Spleen (tissue), 11 donors: ENCODE data around the gene GNL2. TPM values are rescaled to one million over a fixed set of nuclear protein-coding genes. Genes with fewer than 3 reads are reported as not detected.

Source experiments
- DNase-seq: peaks from one replicate; pipeline ENCODE4 v3.0.0-alpha.2; 2020
- H3K27ac ChIP-seq, 8 donors: fragments of 200-600 bp; sonication (generic) in 7 of 8; 1 replicate in 4 of 8; 2 replicates in 4 of 8; pipeline versions ENCODE4 v1.5.0 to v1.8.0; 2016 to 2021; ENCODE audit warnings: inconsistent platforms in 4 of 8, mild to moderate bottlenecking in 4 of 8, moderate library complexity in 1 of 8
- H3K27me3 ChIP-seq, 7 donors: fragments of 200-600 bp; sonication (generic) in 6 of 7; replicated peaks in 1 of 7; 1 replicate in 4 of 7; 2 replicates in 3 of 7; pipeline versions ENCODE4 v1.5.0 to v1.8.0; 2016 to 2021; ENCODE audit warnings: inconsistent platforms in 3 of 7, mild to moderate bottlenecking in 1 of 7
- H3K36me3 ChIP-seq, 6 donors: fragments of 200-600 bp; sonication (generic) in 5 of 6; 1 replicate in 4 of 6; 2 replicates in 2 of 6; pipeline versions ENCODE4 v1.5.0 to v1.8.0; 2016 to 2021; ENCODE audit warnings: inconsistent platforms in 2 of 6
- H3K4me1 ChIP-seq, 6 donors: fragments of 200-600 bp; sonication (generic) in 5 of 6; 1 replicate in 3 of 6; 2 replicates in 3 of 6; pipeline versions ENCODE4 v1.5.0 to v1.8.0; 2016 to 2021; ENCODE audit warnings: inconsistent platforms in 3 of 6
- H3K4me3 ChIP-seq, 8 donors: fragments of 200-600 bp; sonication (generic) in 7 of 8; 1 replicate in 4 of 8; 2 replicates in 4 of 8; pipeline versions ENCODE4 v1.5.0 to v1.8.0; 2016 to 2021; ENCODE audit warnings: inconsistent platforms in 4 of 8, mild to moderate bottlenecking in 4 of 8, moderate library complexity in 2 of 8
- H3K9me3 ChIP-seq, 8 donors: fragments of 200-600 bp; sonication (generic) in 7 of 8; 1 replicate in 4 of 8; 2 replicates in 4 of 8; pipeline versions ENCODE4 v1.5.0 to v1.8.0; 2016 to 2021; ENCODE audit warnings: inconsistent platforms in 4 of 8
- POLR2A ChIP-seq, 3 donors: fragments of 450-650 bp; IDR thresholded peaks; one replicate each; pipeline ENCODE4 v1.5.1; 2017; ENCODE audit warnings: antibody characterized with exemption in 3 of 3, mild to moderate bottlenecking in 1 of 3
- POLR2AphosphoS5 ChIP-seq, 3 donors: sonication (generic); formaldehyde crosslinking; IDR thresholded peaks; one replicate each; pipeline ENCODE4 v1.5.1; 2017; ENCODE audit warnings: antibody characterized with exemption in 3 of 3
- WGBS, 5 donors: extraction: QIAGEN DNeasy Blood & Tissue Kit in 3 of 5; methylation state at CpG; one replicate each; pipeline versions ENCODE4 v1.1.5 to v1.1.7; 2013 to 2018; 5-methylcytosine and 5-hydroxymethylcytosine counted together
- intact Hi-C: fragments of 100-400 bp; cut with DNase I; formaldehyde crosslinking; loops from one replicate; pipeline ENCODE4 v1.15.0; 2023; ENCODE audit warnings: low total_unique reads
- polyA plus RNA-seq, 3 donors: library from polyadenylated mRNA; stranded (reverse); fragments of 200-250 nt; gene quantifications; one replicate each; pipeline ENCODE4 v1.2.1, GENCODE V29; 2013
- total RNA-seq, 7 donors: library from RNA; depleted of rRNA in 3 of 7; stranded (reverse); fragments of >200 nt in 3 of 7; fragmentation: NEBNext Ultra II Directional in 4 of 7; extraction: Animal tissue kit (Norgen Biotek cat#: 25700) in 4 of 7; gene quantifications; one replicate each; pipeline versions ENCODE4 v1.1.0 to v1.2.1, GENCODE V29; 2016 to 2021
- TF ChIP-seq, protein P1 (sequence below), 11 experiments: fragments of 200-600 bp in 7 of 11; fragments of 450-650 bp in 4 of 11; sonication (generic) in 4 of 11; IDR thresholded peaks in 8 of 11; conservative IDR thresholded peaks in 3 of 11; 1 replicate in 7 of 11; 2 replicates in 4 of 11; pipeline versions ENCODE4 v1.4.0 to v1.8.0; 2016 to 2021; ENCODE audit warnings: antibody characterized with exemption in 11 of 11, inconsistent platforms in 4 of 11, mild to moderate bottlenecking in 1 of 11
- donor health status: healthy with polysubstance abuse.
- donor health status: DM: no; HTN: no; CAD: no; lungs with moderate emphysema.
- donor health status: DM: no; HTN: no; CAD: no.
- donor health status: Bipolar disorder and iron deficiency.
- donor health status: healthy.
- donor health status: DM: no; HTN: no; CAD: no.
- donor health status: DM: yes; HTN: yes; CAD: no.

GNL2 gene
- total and polyA plus RNA-seq, 10 donors = 28.9 to 58.0 (median 35.6) TPM

DNA sequence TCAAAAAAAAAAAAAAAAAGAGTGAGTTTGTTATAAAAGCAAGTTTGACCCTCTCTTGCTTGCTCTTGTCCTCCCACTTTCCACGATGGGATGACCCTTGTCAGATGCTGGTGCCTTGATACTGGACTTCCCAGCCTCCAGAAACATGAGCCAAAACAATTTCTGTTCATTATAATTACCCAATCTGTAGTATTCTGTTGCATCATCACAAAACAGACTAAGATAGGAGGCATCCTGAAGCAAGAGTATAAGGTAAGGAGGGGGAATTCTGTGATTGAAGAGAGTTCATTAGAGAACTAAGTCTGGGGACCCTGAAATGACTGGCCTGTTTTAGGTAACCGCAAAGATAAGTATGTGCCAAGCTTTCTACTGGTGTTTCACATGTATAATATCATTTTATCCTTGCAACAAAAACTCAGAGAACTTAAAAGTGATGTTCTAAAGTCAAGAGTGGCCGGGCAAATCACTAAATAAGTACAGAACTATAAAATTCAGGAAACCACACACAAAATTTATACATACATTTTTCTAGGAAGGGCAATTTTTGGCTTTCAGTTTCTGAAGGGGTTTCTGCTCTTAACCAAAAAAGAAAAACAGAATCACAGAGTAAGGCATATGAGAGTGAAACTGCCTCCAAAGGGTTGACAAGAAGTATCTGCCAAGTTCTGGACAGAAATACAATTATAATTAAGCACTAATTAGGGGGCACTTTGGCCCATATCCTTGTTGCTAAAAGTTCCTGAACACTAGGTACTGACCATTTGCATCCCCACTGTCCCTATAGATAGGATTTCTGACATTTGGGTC is 25.0 kb downstream of the GNL2 start:
- no peaks in the 10 kb centered on the region for H3K9me3 ChIP-seq
- H3K4me1 ChIP-seq = no peaks in the 10 kb centered on the region
- no peaks in the 10 kb centered on the region for H3K27me3 ChIP-seq
- intact Hi-C loops = no loop called here
- no peak overlapping the region for H3K4me3 ChIP-seq
- DNase-seq = no peak
- TF ChIP-seq, protein P1, sequence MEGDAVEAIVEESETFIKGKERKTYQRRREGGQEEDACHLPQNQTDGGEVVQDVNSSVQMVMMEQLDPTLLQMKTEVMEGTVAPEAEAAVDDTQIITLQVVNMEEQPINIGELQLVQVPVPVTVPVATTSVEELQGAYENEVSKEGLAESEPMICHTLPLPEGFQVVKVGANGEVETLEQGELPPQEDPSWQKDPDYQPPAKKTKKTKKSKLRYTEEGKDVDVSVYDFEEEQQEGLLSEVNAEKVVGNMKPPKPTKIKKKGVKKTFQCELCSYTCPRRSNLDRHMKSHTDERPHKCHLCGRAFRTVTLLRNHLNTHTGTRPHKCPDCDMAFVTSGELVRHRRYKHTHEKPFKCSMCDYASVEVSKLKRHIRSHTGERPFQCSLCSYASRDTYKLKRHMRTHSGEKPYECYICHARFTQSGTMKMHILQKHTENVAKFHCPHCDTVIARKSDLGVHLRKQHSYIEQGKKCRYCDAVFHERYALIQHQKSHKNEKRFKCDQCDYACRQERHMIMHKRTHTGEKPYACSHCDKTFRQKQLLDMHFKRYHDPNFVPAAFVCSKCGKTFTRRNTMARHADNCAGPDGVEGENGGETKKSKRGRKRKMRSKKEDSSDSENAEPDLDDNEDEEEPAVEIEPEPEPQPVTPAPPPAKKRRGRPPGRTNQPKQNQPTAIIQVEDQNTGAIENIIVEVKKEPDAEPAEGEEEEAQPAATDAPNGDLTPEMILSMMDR (IDR thresholded peaks at IDR 0.05 in 8 of 11, conservative IDR thresholded peaks at IDR 0.05 in 3 of 11) = no peak
- TF ChIP-seq POLR2A (IDR thresholded peaks at IDR 0.05) (no peak), POLR2AphosphoS5 (IDR thresholded peaks at IDR 0.05) (no peak)
- H3K36me3 ChIP-seq = peaks cover 15 to 100% (median 93%) of the 10 kb centered on the region in 6 donors
- WGBS, 5 donors = 81 to 93% (median 89%) methylated on average over 3 of the region's 3 CpGs
- no peak overlapping the region for H3K27ac ChIP-seq

DNA sequence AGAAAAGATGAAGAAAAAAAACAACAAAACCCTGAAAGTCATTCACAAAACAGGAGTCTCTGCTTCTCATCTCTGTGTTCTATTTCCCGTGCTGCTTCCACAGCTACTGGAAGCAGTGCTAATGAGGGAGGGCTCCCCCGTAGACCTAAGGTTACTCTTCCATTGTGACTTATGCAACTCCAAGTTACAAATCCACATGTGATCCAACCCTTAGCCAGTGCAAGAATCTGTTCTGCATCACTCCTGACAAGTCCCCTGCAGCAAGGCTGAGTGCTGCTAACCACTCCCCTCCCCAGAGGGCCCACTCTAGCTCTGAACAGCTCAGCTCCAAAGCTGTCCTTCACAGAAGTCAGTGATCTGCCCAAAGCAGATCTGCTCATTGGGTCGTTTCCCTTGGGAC is 28.7 kb downstream of the GNL2 start:
- Histone ChIP-seq H3K4me1 (no peaks in the 10 kb centered on the region), H3K27me3 (no peaks in the 10 kb centered on the region), H3K4me3 (no peak overlapping the region), H3K27ac (no peak overlapping the region), H3K36me3 (peaks cover 10 to 100% (median 70%) of the 10 kb centered on the region in 6 donors), H3K9me3 (no peaks in the 10 kb centered on the region)
- TF ChIP-seq POLR2A (IDR thresholded peaks at IDR 0.05) (no peak), POLR2AphosphoS5 (IDR thresholded peaks at IDR 0.05) (no peak)
- TF ChIP-seq, protein P1 (IDR thresholded peaks at IDR 0.05 in 8 of 11, conservative IDR thresholded peaks at IDR 0.05 in 3 of 11) = no peak
- intact Hi-C loops = no loop called here
- 88 to 92% (median 90%) methylated on average over 3 of the region's 3 CpGs for WGBS, 5 donors
- no peak for DNase-seq

DNA sequence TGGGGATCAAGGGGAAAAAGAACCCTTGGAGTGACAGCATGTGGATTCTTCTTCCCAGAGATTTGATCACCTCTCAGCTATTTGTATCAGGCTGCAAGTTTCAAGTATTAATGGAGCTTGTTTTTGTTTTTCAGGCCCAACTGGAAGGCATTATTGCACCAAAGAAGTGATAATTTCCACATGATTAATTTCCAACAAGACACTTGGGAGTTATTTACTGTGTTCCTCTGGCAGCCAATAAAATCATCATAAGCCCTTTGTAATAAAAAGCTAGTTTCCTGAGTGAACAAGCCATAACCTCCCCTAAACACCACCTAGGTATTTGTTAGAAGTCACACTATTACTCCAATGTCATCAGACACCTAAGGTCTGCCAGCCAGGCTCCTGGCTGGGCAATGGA is 30.8 kb downstream of the GNL2 start:
- intact Hi-C loops = no loop called here
- Histone ChIP-seq H3K9me3 (no peaks in the 10 kb centered on the region), H3K27me3 (no peaks in the 10 kb centered on the region), H3K36me3 (peaks cover 8 to 80% (median 54%) of the 10 kb centered on the region in 6 donors), H3K4me1 (no peaks in the 10 kb centered on the region), H3K4me3 (no peak overlapping the region), H3K27ac (no peak overlapping the region)
- DNase-seq = no peak
- TF ChIP-seq POLR2AphosphoS5 (IDR thresholded peaks at IDR 0.05) = no peak
- TF ChIP-seq, protein P1 (IDR thresholded peaks at IDR 0.05 in 8 of 11, conservative IDR thresholded peaks at IDR 0.05 in 3 of 11) = no peak

DNA sequence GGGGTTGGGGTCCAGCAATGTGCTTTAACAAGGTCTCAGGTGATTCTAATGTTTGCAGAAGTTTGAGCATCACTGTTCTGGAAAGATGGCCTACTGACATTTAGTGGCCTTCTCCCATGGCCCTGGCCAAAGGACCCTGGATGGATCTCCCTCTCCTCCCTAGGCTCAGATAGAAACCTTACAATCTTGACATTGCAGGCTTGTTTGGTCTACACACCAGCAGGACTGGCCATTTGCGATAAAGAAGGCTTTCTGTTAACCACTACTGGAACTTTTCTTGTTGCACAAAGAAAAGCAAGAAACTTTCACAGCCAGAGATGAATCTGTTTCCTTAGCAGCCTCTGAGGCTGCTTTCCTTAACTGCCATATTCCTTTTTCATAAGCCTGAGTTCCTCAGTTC is 32.8 kb downstream of the GNL2 start:
- no peaks in the 10 kb centered on the region for H3K4me1 ChIP-seq
- no peak overlapping the region for H3K4me3 ChIP-seq
- no peaks in the 10 kb centered on the region for H3K27me3 ChIP-seq
- H3K36me3 ChIP-seq = peaks cover 8 to 61% (median 38%) of the 10 kb centered on the region in 6 donors
- intact Hi-C loops = no loop called here
- TF ChIP-seq POLR2A (IDR thresholded peaks at IDR 0.05) (no peak), POLR2AphosphoS5 (IDR thresholded peaks at IDR 0.05) (no peak)
- TF ChIP-seq, protein P1 (IDR thresholded peaks at IDR 0.05 in 8 of 11, conservative IDR thresholded peaks at IDR 0.05 in 3 of 11) = no peak
- no peak overlapping the region for H3K27ac ChIP-seq
- H3K9me3 ChIP-seq = no peaks in the 10 kb centered on the region
- no peak for DNase-seq
- WGBS, 5 donors = 93 to 100% (median 97%) methylated on average over 1 of the region's 1 CpG
